Hematopoietic multipotent progenitor cell treated with erythropoietin and hydrocortisone succinate and interleukin-3 and kit ligand, for 6 days (in vitro differentiated cells): ENCODE results near the gene SLC2A5.

Experiments
- DNase-seq: peaks from one replicate; pipeline ENCODE4 v3.0.0-alpha.2; 2015

The SLC2A5 gene

DNA sequence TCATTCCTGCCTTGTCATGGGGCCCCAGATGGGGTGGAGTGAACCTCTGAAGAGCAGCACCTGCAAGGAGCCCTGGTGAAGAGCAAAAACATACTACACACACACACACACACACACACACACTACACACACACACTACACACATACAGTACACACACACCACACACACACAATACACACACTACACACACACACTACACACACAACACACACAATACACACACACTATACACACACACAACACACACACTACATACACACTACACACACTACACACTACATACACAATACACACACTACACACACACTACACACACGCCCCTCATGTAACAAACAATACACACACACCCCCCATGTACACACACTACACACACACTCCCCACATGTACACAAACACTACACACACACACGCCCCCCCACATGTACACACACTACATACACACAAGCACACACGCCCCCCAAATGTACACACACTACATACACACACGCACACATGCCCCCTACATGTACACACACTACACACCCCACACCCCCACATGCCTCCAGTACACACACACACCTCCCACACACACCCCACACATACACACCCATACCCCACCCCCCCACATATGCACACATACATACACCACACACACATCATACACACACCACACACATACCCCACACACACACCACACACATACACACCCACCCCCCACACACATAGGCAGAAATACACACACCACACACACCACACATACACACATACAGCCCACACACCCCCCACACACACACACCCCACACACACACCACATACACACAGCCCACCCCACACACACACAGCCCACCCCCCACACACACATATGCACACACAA lies 9.3 kb downstream of the SLC2A5 start:
- no peak for DNase-seq

DNA sequence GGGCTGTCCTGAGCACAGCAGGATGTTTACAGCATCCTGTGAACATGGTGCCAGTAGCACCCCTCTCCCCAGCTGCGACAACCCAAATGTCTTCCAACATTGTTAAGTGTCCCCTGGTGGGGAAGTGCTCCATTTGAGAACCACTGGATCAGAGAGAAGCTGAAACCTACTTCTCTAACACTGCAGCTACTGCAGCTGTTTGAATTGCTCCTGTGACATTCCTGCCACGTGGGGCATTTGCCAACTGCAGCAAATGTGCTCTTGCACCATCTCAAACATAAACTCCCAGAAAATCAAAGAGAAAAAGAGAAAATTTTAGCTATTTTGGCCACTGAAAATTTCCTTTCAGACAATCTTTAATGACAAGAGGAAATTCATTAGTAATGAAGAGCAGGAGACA lies 11.0 kb downstream of the SLC2A5 start:
- no peak for DNase-seq

DNA sequence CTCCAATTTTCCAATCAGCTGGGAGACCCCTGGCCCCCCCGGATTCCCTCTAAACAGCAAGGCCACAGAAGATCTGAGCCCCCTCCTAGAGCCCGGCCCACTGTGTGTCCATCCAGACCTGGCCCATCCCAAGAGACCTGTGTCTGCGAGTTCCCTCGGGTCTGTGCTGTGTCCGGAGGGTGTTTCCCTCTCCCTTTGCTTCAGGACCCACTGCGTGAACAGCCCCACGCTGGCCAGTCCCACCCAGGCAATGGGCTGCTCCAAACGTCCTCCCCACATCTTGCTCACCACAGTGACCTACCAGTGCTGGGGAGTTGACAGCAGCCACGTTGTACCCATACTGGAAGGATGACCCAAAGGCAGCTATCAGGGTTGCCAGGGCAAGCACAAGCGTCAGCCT lies 11.6 kb downstream of the SLC2A5 start:
- DNase-seq, result no peak

DNA sequence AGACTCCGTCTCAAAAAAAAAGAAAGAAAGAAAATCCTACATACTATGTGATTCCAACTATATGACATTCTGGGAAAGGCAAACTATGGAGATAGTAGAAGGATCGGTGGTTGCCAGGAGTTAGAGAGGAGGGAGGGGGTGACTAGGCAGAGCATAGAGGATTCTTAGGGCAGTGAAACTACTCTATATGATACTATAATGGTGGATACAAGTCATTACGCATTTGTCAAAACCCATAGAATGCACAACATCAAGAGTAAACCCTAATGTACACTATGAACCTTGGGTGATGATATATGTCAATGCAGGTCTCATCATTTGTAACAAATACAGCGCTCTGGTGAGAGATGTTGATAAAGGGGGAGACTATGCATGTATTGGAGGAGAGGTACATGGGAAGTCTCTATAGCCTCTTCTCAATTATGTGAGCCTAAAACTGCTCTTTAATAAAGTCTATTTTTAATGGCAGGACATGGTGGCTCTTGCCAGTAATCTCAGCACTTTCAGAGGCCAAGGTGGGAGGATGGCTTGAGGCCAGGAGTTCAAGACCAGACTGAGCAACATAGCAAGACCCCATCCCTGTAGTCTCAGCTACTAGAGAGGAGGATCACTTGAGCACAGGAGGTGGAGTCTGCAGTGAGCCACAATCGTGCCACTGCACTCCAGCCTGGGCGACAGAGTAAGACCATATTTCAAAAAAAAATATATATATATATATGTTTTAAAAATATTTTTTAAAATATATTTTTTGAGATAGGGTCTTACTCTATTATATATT lies 17.0 kb downstream of the SLC2A5 start:
- no peak for DNase-seq

DNA sequence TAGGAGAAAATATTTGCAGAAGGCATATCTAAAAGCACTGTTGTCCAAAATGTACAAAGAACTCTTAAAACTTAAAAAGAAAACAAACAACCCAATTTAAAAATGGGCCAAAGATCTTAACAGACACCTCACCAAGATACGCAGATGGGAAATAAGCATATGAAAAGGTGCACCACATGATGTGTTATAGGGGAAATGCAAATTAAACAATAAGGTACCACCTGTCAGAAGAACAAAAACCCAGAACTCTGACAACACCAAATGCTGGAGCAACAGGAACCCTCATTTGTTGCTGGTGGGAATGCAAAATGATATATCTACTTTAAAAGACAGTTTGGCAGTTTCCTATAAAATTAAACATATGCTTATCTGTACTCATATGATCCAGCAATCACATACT lies 18.1 kb downstream of the SLC2A5 start:
- DNase-seq, result no peak

DNA sequence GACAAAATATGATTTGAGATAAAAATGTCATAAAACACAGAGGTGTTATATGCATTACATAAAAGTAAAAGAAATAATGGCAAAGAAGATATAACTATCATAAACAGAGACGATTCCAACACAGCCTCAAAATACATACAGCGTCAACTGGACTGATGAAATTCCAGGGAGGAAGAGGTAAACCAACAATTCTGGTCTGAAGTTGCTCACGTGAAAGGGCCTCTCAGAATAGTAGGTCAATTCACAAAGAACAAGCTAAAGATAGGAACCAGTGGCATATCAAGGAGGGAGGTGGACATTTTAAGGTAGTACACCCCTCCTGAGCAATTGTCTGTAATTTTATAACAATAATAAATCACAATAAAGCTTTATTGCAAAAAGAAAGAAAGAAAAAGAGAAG lies 18.6 kb downstream of the SLC2A5 start:
- no peak for DNase-seq

DNA sequence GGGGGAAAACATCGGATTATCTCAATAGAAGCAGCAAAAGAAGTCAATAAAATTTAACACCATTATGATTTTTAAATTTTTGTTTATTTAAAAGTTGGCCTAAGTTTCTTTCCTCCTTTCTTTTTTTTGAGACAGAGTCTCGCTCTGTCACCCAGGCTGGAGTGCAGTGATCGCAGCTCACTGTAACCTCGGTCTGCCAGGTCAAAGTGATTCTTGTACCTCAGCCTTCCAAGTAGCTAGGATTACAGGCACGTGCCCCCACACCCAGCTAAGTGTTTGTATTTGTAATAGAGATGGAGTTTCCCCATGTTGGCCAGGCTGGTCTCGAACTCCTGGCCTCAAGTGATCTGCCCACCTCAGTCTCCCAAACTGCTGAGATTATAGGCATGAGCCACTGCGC lies 20.9 kb downstream of the SLC2A5 start:
- DNase-seq, result no peak

DNA sequence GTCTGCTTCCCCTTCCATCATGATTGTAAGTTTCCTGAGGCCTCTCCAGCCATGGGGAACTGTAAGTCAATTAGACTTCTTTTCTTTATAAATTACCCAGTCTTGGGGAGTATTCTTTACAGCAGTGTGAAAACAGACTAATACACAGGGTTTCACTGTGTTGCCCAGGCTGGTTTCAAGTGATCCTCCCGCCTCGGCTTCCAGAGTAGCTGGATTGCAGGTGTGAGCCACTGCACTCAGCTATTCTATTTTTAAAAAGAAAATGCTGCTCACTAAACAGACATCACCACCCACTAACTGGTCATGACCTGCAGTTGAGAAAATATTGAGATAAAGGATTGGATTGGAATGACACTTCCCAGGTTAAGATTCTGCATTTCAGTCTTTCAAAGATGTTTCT lies 22.4 kb downstream of the SLC2A5 start:
- DNase-seq, result no peak

DNA sequence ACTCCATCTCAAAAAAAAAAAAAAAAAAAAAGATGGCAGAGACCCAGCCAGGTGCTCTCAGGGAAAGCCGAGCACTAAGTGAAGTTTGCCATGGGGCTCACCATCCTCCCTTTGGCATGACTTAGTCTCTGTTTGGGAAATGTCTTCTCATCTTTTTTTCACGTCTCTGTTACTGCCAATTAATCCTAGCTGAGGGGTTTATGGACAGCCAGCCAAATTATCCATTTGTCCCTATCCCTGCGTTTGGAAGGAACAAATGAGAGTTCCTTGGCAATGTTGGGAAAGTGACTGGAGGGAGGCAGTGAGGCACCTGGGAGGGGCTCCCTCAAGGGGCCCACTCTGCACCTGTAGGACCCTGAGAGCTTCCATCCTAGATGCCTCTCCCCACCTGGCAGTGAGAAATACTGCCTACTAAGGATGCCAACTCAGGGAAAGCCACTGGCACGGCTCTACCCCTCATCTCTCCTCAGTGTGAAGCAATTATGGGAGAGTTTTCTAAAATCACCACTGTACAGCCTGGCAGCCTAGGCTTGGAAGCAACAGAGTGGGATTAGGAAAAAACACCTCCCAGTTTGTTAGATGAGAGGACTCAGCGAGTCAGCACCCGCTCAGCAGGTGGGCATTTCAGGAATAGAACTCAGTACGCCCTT lies 23.4 kb downstream of the SLC2A5 start:
- DNase-seq, result no peak

DNA sequence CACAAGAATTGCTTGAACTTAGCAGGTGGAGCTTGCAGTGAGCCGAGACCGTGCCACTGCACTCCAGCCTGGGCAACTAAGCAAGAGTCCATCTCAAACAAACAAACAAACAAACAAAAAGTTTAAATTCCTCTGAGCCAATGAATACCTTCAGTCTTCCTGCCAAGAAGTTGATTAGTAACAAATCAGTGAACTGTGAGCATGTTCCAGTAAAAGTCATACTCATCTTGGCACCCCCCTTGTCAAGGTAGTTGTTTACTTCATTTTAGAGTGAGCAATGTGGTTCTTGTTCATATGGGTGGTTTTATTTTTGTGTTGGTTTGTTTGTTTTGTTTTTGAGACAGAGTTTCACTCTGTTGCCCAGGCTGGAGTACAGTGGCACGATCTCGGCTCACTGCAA lies 25.2 kb downstream of the SLC2A5 start:
- no peak for DNase-seq

DNA sequence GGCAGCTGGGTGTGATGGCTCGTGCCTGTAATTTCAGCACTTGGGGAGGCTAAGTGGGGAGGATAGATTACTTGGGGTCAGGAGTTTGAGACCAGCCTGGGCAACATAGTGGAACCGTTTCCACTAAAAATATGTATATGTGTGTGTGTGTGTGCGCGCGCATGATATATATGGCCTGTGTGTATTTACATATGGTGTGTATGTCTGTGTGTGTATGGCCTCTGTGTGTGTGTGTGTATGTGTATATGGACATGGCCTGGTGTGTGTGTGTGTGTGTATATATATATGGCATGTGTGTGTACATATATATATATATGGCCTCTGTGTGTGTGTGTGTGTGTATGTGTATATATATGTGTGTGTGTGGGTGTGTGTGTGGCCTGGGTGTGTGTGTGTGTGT lies 27.2 kb downstream of the SLC2A5 start:
- DNase-seq, result no peak

DNA sequence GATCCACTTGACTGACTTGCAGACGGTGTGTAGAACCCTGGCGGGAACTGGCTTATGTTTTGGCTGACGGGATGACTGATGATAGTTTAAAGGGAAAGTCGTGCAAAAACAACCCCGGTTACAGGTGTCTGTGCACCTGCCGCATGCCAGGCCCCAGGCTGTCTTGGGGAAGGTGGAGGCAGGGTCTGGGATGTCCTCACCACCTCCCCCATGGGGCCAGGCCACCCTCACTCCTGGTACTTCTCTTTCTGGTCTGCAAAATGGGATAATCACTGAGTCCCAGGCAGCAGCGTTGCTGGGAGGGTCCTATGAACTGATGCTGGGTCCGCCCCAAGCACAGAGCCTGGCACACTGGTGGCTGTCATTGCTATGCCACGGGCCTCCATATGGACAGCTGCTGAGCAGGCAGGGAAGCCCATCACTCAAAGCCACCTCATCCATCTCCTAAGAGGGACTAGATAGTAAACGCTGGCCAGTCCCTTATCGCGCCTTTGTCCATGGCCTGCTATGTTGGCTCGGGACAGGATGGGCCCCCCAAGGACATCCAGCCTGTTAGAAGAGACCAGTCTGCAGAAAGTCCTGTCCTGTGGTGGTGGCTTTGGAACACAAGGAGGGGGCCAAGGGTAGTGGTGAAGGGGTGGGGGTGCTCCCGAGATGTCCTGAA lies 28.2 kb downstream of the SLC2A5 start:
- DNase-seq, result no peak

DNA sequence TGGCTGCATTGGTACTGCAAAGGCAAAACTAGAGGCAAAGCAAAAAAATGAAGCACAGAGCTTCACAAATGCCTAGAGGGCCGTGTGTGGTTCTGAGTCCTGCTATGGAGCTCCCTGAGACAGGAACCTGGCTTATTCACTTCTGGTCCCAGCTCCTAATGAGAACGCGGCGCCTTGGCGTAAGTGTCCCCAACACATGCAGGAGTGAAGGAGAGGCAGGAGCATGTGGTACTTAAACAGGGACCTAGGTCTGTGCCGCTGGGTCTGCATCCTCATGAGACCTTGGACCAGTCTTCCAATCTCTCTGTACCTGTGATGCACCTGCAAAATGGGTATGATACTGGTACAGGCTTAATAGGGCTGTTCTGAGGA lies 28.8 kb downstream of the SLC2A5 start:
- DNase-seq, result no peak

DNA sequence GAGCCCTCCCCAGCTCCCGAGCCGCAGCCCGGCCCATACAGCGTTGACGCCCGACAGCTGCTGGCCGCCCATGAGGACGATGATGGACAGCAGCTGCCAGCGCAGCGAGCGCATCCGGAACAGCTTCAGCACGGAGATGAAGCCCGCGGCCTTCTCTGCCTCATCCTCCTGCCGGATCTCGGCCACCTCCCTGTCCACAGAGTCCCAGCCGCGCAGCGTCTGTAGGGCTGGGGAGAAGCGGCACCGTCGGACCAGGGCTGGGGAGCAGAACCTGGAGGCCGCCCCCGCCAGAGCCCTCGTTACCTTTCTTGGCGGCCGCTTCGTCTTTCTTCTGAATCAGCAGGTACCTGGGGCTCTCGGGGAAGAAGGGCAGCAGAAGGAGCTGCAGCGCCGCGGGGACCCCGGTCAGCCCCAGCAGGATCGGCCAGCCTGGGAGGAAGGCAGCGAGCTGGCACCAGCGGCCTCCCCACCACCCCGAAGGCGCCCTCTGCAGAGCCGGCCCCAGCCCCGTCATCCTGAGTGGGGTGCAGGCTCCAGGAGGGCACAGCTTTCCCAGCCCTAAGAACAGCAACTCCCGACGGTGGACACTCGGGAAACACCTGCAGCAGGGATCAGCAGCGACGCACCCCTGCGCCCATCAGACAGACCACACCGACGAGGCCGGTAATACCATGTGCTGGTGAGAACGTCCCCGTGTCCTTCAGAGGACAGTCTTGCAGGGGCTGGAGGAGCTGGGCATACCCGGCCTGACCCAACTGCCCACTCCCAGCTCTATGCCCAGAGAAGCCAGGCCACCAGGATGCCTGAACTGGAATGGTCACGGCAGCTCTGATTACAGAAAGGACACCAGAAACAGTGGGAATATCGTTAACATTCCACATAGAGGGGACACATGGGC lies 29.4 kb downstream of the SLC2A5 start:
- DNase-seq, result no peak

DNA sequence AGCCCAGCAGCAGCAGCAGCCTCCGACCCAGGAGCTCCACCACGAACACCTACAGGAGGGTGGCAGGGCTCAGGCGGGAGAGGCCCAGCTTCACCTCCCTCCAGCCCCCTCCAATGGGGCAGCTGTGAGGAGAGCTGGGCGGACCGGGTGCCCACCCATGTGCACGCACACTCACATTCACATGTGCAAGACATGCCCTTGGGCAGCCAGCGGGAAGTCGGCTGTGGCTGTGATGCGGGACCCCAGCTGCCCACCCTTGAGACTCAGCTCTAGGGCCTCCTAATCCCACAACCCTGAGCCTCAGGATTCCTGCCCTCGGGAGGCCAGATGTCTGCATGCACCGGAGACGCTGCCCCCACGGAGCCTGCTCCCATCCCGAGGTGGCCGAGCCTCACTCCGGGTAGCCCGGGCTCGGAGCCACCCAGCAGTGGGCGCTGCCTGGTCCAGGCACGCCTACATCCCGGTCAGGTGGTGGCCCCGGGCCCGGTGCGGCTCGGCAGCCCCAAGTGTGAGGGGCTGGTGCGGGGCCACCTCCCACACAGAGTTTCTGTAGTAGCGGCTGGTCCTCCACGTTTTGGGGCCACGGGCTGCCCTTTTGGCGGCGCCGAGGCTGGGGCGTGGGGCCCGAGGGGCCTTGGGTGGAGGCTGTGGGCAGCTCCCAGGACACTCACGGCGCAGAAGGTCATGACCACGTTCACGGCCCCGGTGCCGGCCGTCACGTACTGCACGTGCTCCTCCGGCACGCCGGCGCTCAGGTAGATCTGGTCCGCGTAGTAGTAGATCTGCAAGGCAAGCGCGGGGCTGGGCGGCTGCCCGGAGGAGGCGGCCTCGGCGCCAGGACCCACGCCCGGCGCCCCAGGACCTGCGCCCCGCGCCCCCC lies 30.3 kb downstream of the SLC2A5 start:
- no peak for DNase-seq

DNA sequence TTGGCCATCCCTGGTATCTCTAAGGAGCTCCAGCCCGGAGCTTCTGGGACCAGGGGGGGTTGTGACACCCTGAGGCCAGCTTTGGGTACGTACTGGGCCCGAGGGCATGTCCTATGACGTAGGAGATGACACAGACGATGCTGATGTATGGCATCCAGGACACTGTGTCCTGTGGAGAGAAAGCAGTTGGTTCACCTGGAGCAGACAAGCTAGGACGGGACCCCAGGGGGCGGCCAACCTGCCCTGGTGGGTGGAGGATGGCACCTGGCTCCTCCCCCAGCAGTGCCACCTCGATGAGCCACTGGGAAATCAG lies 31.1 kb downstream of the SLC2A5 start:
- DNase-seq, result no peak

DNA sequence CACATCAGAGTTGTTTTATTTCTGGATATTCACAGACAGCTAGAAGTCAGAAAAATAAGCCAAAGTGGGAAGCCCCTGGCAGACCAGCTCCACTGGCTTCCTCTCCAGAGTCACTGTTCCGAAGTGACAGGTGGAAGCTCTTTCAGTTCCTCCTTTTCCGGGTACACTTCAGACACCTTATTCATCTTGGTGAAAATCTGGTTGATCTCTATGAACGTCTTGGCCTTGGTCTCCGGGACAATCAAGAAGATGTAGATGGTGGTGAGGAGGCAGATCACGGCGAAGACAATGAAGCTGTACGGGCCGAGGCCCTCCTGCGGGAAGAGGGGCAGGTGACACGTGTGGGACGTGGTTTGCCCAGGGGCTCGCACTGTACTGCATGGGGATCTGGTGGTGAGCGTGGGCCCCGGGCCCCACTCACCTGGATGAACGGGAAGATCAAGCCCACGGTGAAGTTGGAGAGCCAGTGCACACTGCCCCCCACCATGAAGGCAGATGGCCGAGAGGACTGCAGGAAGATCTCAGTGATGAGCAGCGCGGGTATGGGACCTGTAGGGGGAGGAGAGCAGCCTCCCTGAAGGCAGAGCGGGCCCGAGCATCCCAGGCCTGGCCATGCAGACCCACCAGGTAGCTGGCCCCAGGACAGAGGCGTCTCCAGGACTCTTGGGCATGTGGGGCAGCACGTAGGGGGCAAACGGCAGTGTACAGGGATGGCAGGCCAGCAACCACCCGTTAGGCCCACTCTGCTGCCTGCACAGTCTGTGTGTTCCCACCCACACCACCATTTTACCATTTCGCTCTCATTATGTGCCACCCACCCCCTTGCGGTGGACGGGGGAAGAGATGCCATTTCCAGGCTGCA lies 31.7 kb downstream of the SLC2A5 start:
- DNase-seq, result no peak

DNA sequence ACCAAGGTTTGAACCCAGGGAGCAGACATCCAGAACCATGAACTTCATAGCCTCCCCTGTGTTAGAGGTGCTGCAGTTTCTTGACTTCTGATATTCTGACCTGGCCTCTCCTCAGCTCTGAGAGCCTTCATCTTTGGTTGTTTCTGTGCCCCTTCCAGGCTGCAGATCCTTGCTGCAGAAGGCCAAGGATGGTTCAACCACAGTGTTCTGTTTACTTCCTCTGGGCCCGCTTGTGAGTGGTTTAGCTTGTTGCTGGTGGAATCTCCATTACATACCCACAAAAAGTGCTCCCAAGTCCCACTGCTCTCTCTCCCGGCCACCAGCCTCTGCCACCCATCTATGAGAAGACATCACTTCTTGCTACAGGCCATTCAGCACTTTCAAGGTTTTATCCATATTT lies 34.2 kb downstream of the SLC2A5 start:
- DNase-seq, result no peak

DNA sequence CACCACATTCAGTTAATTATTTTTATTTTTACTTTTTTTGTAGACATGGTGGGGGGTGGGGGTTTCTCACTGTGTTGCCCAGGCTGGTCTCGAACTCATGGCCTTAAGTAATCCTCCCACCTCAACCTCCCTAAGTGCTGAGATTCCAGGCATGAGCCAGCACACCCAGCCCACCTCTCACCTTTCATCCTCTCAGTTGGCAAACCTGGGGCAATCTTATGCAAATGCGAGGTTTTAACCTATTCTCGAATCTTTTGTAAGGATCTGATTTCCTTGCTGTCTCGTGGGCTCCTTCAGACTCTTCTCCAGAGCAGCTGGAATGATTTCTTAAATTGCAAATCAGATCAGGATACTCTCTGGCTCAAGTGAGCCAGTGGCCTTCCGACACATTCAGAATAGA lies 36.1 kb downstream of the SLC2A5 start:
- no peak for DNase-seq

DNA sequence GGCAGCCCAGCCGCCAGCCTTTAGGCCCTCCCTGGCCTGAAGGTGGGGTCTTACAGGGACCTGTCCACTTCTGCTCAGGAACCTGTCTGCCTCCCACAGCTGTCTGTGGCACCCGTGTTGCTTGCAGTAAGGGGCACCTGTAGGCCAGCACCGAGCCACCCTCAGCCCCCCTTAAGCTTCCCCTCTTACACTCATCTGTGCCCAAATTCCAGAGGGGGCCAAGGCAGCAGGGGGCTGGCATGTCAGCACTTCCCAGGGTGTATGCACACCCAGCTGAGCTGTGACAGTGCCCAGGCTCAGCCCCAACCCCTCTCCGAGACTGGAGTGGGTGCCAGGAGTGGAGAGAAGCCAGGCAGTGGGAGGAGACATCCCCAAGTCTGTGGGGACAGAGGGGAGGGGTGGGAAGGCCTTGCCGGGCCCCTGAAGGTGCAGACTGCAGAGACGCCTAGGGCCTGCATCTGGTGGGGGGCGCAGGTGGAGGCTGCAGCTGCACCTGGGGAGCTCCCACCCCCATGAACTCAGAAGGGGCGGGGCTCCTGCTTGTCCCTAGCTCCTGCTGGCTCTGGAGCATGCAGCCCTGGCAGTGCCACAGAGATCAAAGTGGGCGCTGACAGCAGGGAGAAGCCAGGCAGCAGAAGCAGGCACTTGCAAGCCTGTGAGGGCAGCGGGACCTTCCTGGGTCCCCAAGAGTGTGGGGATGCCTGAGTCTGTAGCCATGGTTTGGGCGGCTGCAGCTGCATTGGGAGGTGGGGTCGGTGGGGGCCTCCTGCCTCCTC lies 37.8 kb downstream of the SLC2A5 start:
- DNase-seq, result no peak
